ENCODE results near the gene UST.
A peak's percentile ranks its signal among the peaks of the same experiment; 100 is the strongest.
"Not testable (repeated sequence)": the region's sequence is repeated elsewhere in the genome, so short reads cannot be mapped to it uniquely, and the experiment has no call there.

Gene UST

DNA sequence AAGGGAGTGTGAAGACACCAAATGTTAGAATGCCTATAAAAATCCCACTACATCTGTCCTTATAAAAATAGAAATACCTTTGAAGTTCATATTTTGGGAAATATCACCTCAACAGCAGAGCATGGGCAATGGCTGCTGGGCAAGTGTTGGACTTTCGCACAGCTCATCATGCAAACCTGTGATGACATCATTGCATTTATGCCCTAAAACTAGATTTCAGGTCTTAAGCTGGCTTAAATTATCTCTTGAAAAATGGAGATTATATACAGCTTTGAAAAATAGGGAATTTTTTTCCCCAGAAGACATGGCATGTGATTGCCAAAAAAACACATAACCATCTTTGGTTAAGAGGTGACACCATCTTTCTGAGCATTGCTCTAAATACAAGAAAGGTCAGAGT is 197.8 kb downstream of the UST start:
- FAIRE-seq: no peak
- DNase-seq (ENCODE audit: low spot score): no peak

DNA sequence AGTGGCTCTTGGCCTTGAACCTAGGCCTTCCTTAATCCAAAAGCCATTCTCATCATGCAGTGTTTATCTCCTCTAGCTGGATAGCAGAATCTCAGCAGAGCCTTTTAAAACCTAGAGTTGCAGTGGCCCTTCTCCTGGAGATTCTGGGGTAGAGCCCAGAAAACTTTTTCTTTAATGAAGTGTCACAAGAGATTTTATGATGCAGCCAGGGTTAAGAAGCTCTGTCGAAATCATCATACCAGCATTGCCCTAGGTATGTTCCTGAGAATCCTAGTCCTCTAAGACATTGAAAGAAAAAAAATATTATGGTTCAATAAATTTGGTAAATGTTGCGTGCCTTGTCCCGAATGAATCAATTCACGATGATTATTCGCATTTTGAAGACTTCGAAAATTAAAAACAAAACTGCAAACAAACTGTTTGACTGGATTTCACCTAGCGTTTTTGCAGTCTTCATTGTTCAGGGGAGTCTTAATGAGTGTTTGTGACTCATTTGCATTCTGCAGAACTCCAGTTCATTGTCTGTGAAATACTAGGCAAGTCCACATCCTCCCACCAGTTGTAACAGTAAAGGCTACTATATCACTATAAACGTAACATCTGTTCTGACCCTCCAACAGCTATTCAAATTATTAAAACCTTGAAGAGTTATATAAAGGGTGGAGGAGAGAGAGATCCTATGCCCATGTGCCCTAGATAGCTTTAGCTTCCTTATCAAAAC is 198.6 kb downstream of the UST start:
- FAIRE-seq (no peak), DNase-seq (ENCODE audit: low spot score) (no peak)

DNA sequence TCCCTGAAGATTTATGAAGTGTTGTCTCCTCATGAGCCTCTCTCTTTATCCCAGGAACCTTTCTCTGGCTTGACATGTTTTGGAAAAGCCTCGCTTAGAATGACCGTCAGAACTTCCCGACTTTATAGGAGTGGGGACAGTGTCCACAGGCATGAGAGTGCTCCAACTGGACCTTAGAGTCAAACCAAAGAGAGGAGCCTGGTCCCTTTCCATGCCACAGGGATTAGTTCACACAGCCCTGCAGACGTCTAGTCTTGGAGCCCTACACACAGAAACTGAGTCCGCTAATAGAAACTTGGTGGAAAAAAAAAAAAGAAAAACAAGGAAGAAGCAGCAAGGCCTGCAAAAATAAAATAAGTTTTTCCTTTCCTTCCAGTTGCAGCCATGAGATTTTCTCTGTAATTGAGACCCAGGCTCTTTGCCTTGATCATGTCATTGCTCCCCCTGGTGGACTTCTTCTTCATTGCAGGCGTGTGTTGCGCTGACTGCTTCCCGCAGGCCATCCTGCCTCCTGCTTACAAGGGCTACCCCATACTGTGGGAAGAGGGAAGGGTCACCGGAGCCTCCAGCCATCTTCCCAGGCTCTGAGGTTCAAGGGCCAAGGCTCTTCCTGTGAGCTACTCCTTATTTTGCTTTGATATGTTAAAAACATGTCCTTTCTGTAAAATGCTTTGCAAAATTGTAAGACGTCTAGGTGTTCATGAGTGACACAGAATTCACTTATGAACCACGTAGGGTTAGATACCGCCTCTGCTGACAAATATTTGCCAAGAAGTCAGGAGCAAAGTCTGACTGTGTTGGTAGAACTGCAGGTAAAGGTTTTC is 201.0 kb downstream of the UST start:
- peak; percentile 76 for DNase-seq (ENCODE audit: low spot score)
- FAIRE-seq: no peak

DNA sequence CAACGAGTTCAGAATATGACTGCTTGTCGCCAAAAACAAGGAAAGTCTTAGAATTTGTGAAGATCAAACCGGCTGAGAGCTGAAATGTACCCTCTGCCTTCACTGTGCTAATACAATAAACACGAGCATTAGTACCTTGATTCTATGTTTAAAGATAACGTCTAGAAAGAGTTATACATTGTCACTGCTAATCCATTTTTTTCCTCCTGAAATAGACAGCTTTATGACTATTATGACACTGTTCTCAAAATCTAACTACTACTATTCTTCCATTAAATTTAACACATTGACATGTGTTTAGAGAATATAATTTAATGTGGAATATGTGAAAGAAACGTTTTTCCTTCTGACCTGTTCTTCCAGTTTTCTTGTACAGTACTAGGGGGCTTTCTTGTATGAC is 204.8 kb downstream of the UST start:
- DNase-seq (ENCODE audit: low spot score) (no peak), FAIRE-seq (no peak)

DNA sequence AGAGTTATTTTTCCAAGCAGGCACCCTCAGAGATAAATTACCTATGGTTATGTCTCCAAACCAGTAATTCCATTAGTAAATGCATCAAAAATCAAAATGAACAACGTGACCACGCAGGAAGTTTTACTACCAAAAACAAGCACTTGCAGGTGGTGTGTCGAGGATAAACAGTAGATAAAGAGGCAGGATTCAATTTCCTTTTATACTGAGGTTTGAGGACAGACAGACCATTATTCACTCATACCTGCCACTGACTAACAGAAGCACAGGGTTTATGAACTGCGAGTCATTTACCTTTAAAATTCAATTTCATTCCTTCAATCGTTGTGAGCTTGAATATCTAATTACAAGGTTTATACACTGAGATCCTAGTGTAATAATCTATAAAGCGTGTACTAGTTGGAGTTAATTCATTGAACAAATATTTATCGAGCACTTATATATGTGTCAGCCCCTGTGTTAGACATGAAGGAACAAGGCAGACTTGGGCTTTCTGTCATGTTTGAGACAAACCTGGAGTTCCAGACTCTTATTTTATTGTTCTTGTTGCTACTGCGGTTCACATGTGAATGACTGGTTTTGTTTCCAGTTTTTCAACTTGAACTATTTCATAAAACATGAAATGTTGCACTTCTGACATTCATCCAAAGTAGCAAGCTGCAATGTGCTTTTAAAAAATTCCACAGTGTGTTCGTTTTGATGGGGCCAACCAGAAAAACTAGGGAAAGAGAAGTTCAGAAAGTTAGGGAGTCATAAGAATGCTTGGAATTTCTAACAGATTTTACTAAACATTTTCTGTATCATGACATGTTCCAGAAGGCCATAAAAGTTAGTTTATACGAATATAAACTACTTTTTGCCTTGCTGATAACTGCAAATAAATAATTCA is 205.6 kb downstream of the UST start:
- FAIRE-seq (no peak), DNase-seq (ENCODE audit: low spot score) (no peak)

DNA sequence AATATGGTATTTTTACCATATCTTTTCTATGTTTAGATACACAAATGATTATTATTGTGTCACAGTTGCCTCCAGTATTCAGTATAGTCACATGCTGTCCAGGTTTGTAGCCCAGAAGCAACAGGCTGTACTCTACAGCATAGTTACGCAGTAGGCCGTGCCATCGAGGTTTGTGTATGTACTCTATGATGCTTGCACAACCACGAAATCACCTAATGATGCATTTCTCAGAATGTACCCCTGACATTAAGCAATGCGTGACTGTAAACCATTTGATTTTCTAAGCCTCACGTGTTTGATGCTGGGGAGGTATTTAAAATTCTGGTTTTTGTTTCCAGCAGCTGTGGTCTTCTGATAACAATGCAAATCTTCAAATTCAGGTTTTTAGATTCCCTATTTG is 207.6 kb downstream of the UST start:
- FAIRE-seq (no peak), DNase-seq (ENCODE audit: low spot score) (no peak)

DNA sequence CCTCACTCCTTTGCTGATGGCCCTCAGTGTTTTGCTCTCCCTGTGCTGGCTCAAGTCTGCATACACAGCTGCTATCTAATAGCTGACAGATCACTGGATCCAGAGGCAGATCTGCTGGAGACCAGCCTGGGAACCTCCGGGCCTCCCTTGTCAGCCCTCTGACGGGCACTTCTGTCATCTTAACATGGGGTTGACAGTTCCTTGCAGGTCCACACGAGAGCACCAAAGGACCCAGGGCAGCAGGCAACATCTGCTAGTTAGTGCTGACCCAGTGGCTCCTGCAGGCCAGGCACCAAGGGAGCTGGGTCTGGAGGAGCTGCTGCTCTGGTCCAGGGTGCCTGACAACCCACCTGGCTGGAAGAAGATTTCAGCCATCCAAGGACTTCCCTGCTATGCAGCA is 208.1 kb downstream of the UST start:
- FAIRE-seq (no peak), DNase-seq (ENCODE audit: low spot score) (no peak)

DNA sequence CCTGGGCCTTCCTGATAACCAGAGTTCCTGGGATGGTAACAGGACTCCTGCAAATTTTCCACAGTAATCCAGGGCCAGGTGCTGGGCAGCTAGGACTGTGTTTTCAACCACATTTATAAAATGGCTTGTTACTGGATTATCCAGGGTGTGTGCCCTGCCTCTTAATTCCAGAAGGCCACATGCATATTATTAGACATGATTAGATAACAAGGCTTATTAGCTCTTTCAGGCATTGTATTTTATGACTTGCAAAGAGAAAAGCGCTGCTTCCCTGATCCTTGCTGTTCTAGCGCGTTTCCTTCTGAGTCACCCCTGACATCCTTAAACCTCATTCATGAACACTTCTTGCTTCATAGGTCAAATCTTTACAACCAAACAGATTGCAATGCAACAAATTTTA is 208.6 kb downstream of the UST start:
- FAIRE-seq (no peak), DNase-seq (ENCODE audit: low spot score) (no peak)

DNA sequence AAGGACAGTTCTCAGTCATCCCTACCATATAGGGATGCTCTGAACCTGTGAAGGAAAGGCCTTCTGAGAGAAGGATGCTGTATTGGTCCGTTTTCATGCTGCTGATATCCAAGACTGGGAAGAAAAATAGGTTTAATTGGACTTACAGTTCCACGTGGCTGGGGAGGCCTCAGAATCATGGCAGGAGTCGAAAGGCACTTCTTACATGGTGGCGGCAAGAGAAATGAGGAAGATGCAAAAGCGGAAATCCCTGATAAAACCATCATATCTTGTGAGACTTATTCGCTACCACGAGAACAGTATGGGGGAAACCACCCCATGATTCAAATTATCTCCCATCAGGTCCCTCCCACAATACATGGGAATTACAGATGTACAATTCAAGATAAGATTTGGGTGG is 209.3 kb downstream of the UST start:
- DNase-seq (ENCODE audit: low spot score); FAIRE-seq: not testable (repeated sequence)

DNA sequence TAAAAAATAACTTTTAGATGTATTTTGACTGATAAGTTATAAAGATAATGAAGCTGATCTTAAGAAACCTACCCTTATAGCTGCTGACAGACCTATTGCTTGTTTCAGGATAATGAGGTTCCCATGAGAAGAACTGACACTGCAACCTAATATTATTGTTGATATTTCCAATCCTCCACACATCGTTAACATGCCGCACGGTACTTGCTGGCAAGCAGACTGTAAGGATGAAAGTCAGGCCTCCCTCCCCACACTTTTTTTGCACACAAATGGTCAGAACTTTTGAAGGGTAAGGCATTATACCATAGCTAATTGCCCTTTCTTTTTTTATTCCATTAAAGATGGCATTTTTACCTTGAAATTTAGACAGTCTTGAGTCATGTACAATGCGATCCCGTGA is 210.9 kb downstream of the UST start:
- FAIRE-seq (no peak), DNase-seq (ENCODE audit: low spot score) (no peak)

DNA sequence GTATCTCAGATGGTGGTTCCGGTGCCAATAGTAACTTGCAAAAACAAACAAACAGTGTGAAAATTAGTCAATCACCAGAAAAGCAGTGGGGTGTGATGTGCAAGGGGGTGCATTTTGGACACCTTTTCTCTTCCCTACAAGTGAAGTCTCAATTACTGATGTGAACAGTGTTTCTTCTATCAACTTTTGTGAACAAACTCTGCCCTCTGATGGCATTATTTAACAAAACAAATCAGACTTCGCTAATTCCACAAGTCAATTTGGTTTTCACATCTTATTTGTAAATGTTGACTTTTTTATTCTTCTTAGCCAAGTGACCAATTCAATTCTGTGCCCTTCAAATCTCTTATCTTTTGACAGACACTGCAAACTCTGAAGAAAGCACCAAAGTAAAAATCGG is 212.2 kb downstream of the UST start:
- FAIRE-seq (no peak), DNase-seq (ENCODE audit: low spot score) (no peak)

DNA sequence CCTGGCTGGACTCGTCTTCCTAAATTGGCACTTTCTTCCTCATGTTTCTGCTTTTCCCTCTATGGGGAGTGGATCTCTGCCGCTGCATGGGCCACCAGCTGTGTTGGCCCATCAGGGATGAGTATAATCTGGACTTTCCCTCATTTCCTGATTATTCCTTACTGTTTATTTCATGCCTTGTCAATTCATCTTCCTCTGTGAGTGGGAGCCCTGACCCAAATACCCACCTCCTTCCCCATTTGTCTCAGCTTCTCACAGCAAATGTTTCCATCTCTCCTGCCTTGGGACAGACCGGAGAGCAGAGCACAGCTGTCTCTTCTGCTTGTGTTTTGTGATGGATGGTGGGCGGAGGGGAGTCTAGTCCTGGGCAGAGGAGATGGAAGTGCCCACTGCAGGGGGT is 212.7 kb downstream of the UST start:
- DNase-seq (ENCODE audit: low spot score): no peak
- FAIRE-seq: no peak

DNA sequence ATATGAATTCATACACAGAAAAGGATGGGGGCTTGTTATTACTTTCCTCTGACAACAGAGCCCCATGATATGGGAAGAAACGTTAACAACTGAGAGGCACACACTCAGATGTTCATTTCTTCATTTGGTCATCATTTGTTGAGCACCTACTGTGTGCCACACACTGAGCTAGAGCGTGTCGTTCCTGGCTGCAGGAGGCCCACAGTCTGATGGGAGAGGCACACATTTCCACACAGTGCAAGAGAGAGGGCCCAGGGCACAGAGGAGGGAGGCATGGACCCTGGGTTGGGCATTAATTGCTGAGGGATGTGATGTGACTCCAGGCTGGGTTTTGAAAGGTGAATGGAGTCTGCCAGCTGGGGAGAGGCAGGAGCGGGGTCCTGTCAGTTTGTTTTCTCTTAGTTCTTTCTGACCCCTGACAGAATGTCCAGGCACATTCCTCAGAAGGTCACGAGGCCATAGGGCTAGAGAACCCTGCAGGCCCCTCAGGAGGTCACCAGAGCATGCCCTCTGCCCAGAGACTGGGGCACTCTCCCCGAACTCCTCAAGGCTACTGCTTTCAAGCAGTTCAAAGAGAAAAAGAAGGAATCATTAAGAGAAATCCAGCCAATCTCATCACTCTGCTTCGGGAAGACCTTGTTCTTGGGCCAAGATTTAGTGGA is 216.2 kb downstream of the UST start:
- FAIRE-seq (no peak), DNase-seq (ENCODE audit: low spot score) (no peak)

DNA sequence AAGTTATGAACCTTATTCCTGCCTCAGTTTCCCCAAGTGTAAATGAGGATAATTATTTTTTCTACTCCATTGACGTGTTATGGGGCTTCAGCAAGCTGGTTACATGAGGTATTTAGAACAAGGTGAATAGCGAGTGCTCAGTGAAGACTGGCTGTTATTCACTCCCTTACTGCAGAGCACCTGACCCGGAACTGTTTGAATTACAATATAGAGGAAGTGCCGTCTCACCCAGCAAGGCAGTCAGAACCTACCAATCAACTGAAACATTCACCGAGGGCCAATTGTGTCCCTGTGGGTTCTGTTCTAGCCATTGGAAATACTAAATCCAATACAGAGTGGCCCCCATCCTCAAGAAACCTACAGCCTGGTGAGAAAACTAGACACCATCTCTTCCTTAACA is 216.9 kb downstream of the UST start:
- FAIRE-seq: no peak
- no peak for DNase-seq (ENCODE audit: low spot score)

DNA sequence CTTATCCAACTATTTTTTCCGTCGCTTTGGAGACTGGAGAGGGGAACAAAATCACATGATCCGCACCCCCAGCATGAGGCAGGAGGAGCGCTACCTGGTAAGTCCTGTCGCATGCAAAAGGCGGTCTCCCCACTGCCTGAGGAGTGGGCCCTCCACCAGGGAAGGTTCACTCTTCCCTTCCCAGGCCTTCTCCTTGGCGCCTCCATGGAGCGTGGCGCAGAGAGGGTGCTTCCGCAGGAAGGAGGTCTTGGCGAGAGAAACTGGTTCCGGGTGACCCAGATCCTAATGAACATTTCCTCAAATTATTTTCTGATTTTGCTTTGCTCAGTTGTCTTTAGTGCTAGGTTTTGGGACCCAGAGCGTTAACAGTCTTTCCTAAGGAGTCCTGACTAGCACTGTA is 217.6 kb downstream of the UST start:
- DNase-seq (ENCODE audit: low spot score): no peak
- no peak for FAIRE-seq

DNA sequence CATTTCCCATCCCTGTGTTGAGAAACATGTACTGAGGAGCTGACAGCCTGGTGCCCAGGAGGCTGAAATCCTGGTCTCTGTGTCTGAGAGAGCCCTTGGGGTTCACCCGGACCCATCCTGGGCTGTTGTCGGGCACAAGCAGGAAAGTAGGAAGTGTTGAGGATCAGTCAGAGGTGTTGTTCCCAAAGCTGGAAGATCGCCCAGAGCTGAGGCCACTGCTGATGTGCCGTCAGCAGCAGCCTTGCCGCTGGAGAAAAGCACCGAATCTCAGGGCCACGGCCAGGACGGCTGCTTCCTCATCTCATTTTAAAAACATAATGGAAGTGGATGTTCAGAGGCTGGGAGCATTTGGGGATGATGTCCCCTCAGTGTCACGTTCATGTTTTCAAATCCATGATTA is 218.5 kb downstream of the UST start:
- FAIRE-seq (no peak), DNase-seq (ENCODE audit: low spot score) (no peak)

DNA sequence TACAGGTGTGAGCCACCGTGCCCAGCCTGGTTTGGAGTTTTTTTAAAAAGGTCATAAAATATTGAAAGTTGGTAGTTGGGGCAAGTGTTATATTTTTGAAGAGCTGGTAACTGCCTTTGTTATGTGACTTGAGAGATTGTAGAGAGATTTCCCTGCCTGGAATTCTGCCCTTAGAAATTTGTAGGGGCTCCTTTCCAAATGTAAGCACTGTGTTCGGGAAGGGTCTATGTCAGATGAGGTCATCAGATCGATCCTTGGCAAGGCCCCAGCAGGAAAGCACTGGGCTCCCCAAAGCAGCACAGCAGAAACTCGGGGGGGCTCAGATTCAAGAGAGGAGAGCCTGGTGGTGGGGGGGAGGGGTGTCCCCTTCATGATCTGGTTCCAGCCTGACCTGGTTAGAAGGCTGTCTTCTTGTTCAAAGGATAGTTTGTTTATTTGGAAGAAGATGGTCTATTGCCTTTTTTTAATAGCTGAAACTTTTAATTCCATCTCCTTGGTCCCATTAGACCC is 220.2 kb downstream of the UST start:
- DNase-seq (ENCODE audit: low spot score): no peak
- no peak for FAIRE-seq

DNA sequence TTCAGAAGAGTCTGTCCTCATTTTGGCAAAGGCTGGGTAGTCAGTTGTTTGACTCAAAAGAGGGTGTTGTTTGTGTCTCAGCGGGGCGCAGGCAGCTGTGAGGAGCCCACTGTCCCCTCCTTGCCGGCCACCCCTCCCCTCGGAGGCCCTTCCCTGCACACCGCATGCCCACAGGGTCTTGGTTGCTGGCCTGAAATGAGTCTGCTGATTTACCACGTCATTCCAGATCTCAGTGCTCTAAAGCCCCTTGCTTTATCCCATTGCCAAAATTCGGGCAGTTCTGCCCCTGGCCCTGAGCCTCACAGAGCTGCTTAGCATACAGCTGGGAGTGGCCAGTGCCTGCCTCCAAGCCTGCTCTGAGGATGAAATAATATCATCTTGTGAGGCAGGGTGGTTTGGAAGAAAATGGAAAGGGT is 220.7 kb downstream of the UST start:
- FAIRE-seq (no peak), DNase-seq (ENCODE audit: low spot score) (no peak)

DNA sequence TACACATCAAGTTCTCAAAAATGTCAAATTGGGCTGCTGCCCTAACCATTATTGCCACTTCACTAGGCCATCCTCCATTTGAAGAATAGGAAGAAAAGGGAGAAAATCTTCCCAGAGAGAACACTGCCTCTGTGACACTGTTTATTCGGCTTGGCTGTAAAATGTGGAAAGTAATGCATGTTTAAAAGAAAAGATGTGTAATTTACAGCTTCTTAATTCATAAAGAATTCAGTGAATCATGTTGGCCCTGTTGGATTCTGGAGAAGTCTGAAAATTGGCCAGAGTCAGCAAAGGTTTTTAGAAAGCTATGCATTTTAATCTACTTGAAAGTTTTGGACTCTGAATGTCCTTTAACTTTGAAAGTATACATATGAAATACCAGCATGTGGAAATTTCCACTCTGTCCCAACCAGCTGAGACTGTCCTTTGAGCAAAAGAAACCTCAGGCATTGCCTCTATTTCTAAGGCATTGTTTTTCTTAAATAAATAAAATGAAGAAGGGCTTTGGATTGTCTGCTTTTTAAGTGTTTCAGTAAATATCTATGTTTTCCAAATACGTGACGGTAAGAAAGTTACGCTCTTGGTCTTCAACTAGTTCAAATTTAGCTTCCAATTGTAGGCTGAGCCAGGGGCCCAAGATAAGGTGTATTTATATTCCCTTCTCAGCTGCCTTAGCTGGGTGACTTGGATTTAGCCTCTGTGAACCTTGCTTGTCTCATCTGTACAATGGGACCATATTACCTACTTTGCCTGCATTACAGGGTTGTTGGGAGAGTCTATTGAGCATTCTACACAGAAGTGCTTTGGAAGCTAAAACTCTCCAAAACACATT is 222.2 kb downstream of the UST start:
- DNase-seq (ENCODE audit: low spot score) (no peak), FAIRE-seq (no peak)

DNA sequence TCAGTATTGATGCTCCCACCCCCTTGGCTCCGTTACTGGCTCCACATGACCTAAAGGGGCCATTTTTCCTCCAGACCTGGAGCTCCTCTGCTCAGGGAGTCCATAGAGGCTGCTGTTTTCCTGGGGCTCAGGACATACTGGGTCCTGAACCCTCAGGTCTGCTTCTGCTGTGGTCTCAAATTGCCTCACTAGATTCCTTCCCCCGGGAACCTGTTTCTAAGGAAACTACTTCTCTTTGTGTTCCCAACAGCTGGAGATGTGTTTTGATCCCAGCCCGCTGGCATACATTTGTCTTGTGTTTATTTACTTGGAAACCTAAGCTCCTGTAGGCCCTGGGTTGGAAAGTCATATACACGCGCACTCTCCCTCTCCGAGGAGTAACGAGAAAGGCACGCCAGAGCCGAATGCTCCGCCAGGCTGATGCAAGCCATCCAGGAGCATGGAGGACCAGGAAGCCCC is 222.8 kb downstream of the UST start:
- FAIRE-seq (no peak), DNase-seq (ENCODE audit: low spot score) (no peak)

Measured in urothelium cell line (cell line).